Parathyroid adenoma (tissue), 2 donors: ENCODE results near the gene STAP2.
"Not testable (repeated sequence)": the region's sequence is repeated elsewhere in the genome, so short reads cannot be mapped to it uniquely, and the experiment has no call there.

Experiments
- H2AFZ ChIP-seq: fragments of 300-600 bp; sonication (generic); one replicate; pipeline ENCODE4 v1.7.0; 2017; ENCODE audit warnings: antibody characterized with exemption, mild to moderate bottlenecking
- H3K27ac ChIP-seq: fragments of 300-600 bp; sonication (generic); one replicate; pipeline ENCODE4 v1.7.0; 2017
- H3K27me3 ChIP-seq: fragments of 300-600 bp; sonication (generic); one replicate; pipeline ENCODE4 v1.7.0; 2017; ENCODE audit warnings: low read length; ENCODE audit not compliant: control insufficient read depth, insufficient read depth
- H3K36me3 ChIP-seq: fragments of 300-600 bp; sonication (generic); one replicate; pipeline ENCODE4 v1.7.0; 2017; ENCODE audit warnings: low read length; ENCODE audit not compliant: control insufficient read depth, insufficient read depth
- H3K4me1 ChIP-seq: fragments of 300-600 bp; sonication (generic); one replicate; pipeline ENCODE4 v1.7.0; 2017; ENCODE audit warnings: control low read depth
- H3K4me2 ChIP-seq: fragments of 300-600 bp; sonication (generic); one replicate; pipeline ENCODE4 v1.7.0; 2017; ENCODE audit warnings: low read length
- H3K4me3 ChIP-seq: fragments of 300-600 bp; sonication (generic); one replicate; pipeline ENCODE4 v1.7.0; 2017; ENCODE audit warnings: low read depth, low read length
- H3K79me2 ChIP-seq: fragments of 300-600 bp; sonication (generic); one replicate; pipeline ENCODE4 v1.7.0; 2017; ENCODE audit warnings: control low read depth
- H3K9ac ChIP-seq: fragments of 300-600 bp; sonication (generic); one replicate; pipeline ENCODE4 v1.7.0; 2017; ENCODE audit warnings: mild to moderate bottlenecking
- H3K9me3 ChIP-seq: fragments of 300-600 bp; sonication (generic); one replicate; pipeline ENCODE4 v1.7.0; 2017; ENCODE audit warnings: low read length; ENCODE audit not compliant: control insufficient read depth
- CTCF ChIP-seq: fragments of 300-600 bp; sonication (generic); IDR thresholded peaks from one replicate; pipeline ENCODE4 v1.7.0; 2017; ENCODE audit warnings: antibody characterized with exemption, mild to moderate bottlenecking
- donor health status: primary hyperparathyroidism.

Gene STAP2

GRCh38 chr19:4291184-4291732, 47.4 kb downstream of the STAP2 start:
- Histone ChIP-seq H2AFZ (no peak overlapping the region), H3K4me1 (no peaks in the 10 kb centered on the region), H3K9ac (no peak overlapping the region), H3K79me2 (no peaks in the 10 kb centered on the region), H3K4me3 (no peak overlapping the region), H3K9me3 (no peaks in the 10 kb centered on the region), H3K27ac (no peak overlapping the region), H3K4me2 (no peak overlapping the region), H3K36me3 (no peaks in the 10 kb centered on the region), H3K27me3 (no peaks in the 10 kb centered on the region)
- TF ChIP-seq CTCF: no peak

- H3K27me3 ChIP-seq: no peaks in the 10 kb centered on the region
- no peak overlapping the region for H3K27ac ChIP-seq
- H3K79me2 ChIP-seq: no peaks in the 10 kb centered on the region
- no peaks in the 10 kb centered on the region for H3K4me1 ChIP-seq
- no peak overlapping the region for H3K4me2 ChIP-seq
- H3K9me3 ChIP-seq: no peaks in the 10 kb centered on the region
- no peak for TF ChIP-seq CTCF
- H2AFZ ChIP-seq: no peak overlapping the region
- H3K4me3 ChIP-seq: no peak overlapping the region
- H3K9ac ChIP-seq: no peak overlapping the region
- no peaks in the 10 kb centered on the region for H3K36me3 ChIP-seq
These were observed 50.4 kb downstream of the STAP2 start for GRCh38 chr19:4288091-4288777.

GRCh38 chr19:4286141-4286540, 52.5 kb downstream of the STAP2 start:
- H3K4me1 ChIP-seq, H3K27ac ChIP-seq, H3K9ac ChIP-seq, H3K36me3 ChIP-seq, H3K4me2 ChIP-seq, H2AFZ ChIP-seq, H3K4me3 ChIP-seq, H3K9me3 ChIP-seq, H3K79me2 ChIP-seq, H3K27me3 ChIP-seq: not testable (repeated sequence)

- no peak overlapping the region for H3K9ac ChIP-seq
- H3K27me3 ChIP-seq: no peaks in the 10 kb centered on the region
- H3K4me2 ChIP-seq: no peak overlapping the region
- no peaks in the 10 kb centered on the region for H3K36me3 ChIP-seq
- H3K79me2 ChIP-seq: no peaks in the 10 kb centered on the region
- TF ChIP-seq CTCF: no peak
- no peak overlapping the region for H2AFZ ChIP-seq
- no peak overlapping the region for H3K4me3 ChIP-seq
- H3K9me3 ChIP-seq: no peaks in the 10 kb centered on the region
- H3K4me1 ChIP-seq: no peaks in the 10 kb centered on the region
- no peak overlapping the region for H3K27ac ChIP-seq
These were observed 53.7 kb downstream of the STAP2 start for GRCh38 chr19:4284974-4285373.

- no peak overlapping the region for H2AFZ ChIP-seq
- no peak overlapping the region for H3K9ac ChIP-seq
- TF ChIP-seq CTCF: no peak
- H3K27ac ChIP-seq: no peak overlapping the region
- no peaks in the 10 kb centered on the region for H3K79me2 ChIP-seq
- H3K4me1 ChIP-seq: peaks cover 2% of the 10 kb centered on the region
- no peaks in the 10 kb centered on the region for H3K9me3 ChIP-seq
- H3K36me3 ChIP-seq: no peaks in the 10 kb centered on the region
- H3K4me3 ChIP-seq: no peak overlapping the region
- no peaks in the 10 kb centered on the region for H3K27me3 ChIP-seq
- H3K4me2 ChIP-seq: no peak overlapping the region
These were observed 54.3 kb downstream of the STAP2 start for GRCh38 chr19:4284176-4284958.
